GM23338 (cell line): ENCODE data around the gene UST. TPM values are rescaled to one million over a fixed set of nuclear protein-coding genes. Genes with fewer than 3 reads are reported as not detected.

Source experiments
- ATAC-seq: fragments of 200-7000 bp; cut with Tn5 transposase; 3 replicates; pipeline ENCODE4 v1.9.1; 2020
- DNase-seq: peaks from one replicate; pipeline ENCODE4 v3.0.0-alpha.2; 2015; ENCODE audit warnings: low spot score
- H2AFZ ChIP-seq: fragments of 200-600 bp; sonication (generic); 2 replicates; pipeline ENCODE4 v1.8.0; 2016; ENCODE audit warnings: antibody characterized with exemption, mild to moderate bottlenecking, moderate library complexity
- H3F3A ChIP-seq: fragments of 200-600 bp; sonication (generic); replicated peaks from 2 replicates; pipeline ENCODE4 v1.8.0; 2017; ENCODE audit warnings: antibody characterized with exemption, mixed run types, low read depth
- H3K27ac ChIP-seq: fragments of 200-600 bp; sonication (generic); 2 replicates; pipeline ENCODE4 v1.6.1; 2016; ENCODE audit warnings: low read depth
- H3K27me3 ChIP-seq: fragments of 200-600 bp; sonication (generic); 2 replicates; pipeline ENCODE4 v1.8.0; 2016; ENCODE audit warnings: mild to moderate bottlenecking, mixed run types, moderate library complexity; ENCODE audit not compliant: insufficient read depth
- H3K36me3 ChIP-seq: fragments of 200-600 bp; sonication (generic); 2 replicates; pipeline ENCODE4 v1.8.0; 2016; ENCODE audit warnings: mild to moderate bottlenecking; ENCODE audit not compliant: insufficient read depth
- H3K4me1 ChIP-seq: fragments of 200-600 bp; sonication (generic); 2 replicates; pipeline ENCODE4 v1.8.0; 2016; ENCODE audit warnings: mild to moderate bottlenecking, moderate library complexity; ENCODE audit not compliant: insufficient read depth
- H3K4me2 ChIP-seq: fragments of 200-600 bp; sonication (generic); 2 replicates; pipeline ENCODE4 v1.7.1; 2017; ENCODE audit warnings: mixed run types
- H3K4me3 ChIP-seq: fragments of 200-600 bp; sonication (generic); 2 replicates; pipeline ENCODE4 v1.6.1; 2016; ENCODE audit warnings: mixed run types
- H3K79me2 ChIP-seq: fragments of 200-600 bp; sonication (generic); replicated peaks from 2 replicates; pipeline ENCODE4 v1.8.0; 2017; ENCODE audit warnings: mild to moderate bottlenecking; ENCODE audit not compliant: insufficient read depth
- H3K9me2 ChIP-seq: fragments of 200-600 bp; sonication (generic); 2 replicates; pipeline ENCODE4 v1.8.0; 2017; ENCODE audit not compliant: insufficient read depth
- H4K20me1 ChIP-seq: fragments of 200-600 bp; sonication (generic); replicated peaks from 2 replicates; pipeline ENCODE4 v1.8.0; 2017; ENCODE audit warnings: mild to moderate bottlenecking; ENCODE audit not compliant: insufficient read depth
- H3K27ac Mint-ChIP-seq: 2 replicates; pipeline ENCODE4 v1.8.0; 2020; ENCODE audit warnings: inconsistent platforms, mild to moderate bottlenecking, moderate library complexity, mixed read lengths
- H3K27me3 Mint-ChIP-seq: 3 replicates; pipeline ENCODE4 v1.8.0; 2022; ENCODE audit warnings: low read depth, mild to moderate bottlenecking, moderate library complexity, mixed read lengths, inconsistent platforms; ENCODE audit not compliant: insufficient read depth, poor library complexity
- H3K36me3 Mint-ChIP-seq: 3 replicates; pipeline ENCODE4 v1.8.0; 2021; ENCODE audit warnings: low read depth, mild to moderate bottlenecking, inconsistent platforms, moderate library complexity, mixed read lengths
- H3K4me1 Mint-ChIP-seq: 3 replicates; pipeline ENCODE4 v1.8.0; 2020; ENCODE audit warnings: mild to moderate bottlenecking, inconsistent platforms, mixed read lengths
- H3K4me3 Mint-ChIP-seq: 3 replicates; pipeline ENCODE4 v1.8.0; 2021; ENCODE audit warnings: moderate library complexity, mild to moderate bottlenecking, inconsistent platforms, mixed read lengths
- H3K9me3 Mint-ChIP-seq: 3 replicates; pipeline ENCODE4 v1.8.0; 2020; ENCODE audit warnings: moderate library complexity, mild to moderate bottlenecking, inconsistent platforms, mixed read lengths
- CREB1 ChIP-seq: fragments of 250-450 bp; sonication (Bioruptor Pico); IDR thresholded peaks from 2 replicates; pipeline ENCODE4 v1.5.0; 2020; ENCODE audit warnings: low read depth, mild to moderate bottlenecking, moderate library complexity
- ETS1 ChIP-seq: IDR thresholded peaks from 2 replicates; pipeline ENCODE4 v1.6.1; 2016; ENCODE audit warnings: antibody characterized with exemption
- EZH2 ChIP-seq: fragments of 200-600 bp; sonication (generic); IDR thresholded peaks from one replicate; pipeline ENCODE4 v1.8.0; 2017; ENCODE audit warnings: antibody characterized with exemption, mild to moderate bottlenecking, low read depth; ENCODE audit not compliant: unreplicated experiment
- EZH2phosphoT487 ChIP-seq: fragments of 200-600 bp; sonication (generic); IDR thresholded peaks from one replicate; pipeline ENCODE4 v1.8.1; 2018; ENCODE audit warnings: antibody characterized with exemption; ENCODE audit not compliant: unreplicated experiment
- JUNB ChIP-seq: IDR thresholded peaks from one replicate; pipeline ENCODE4 v1.6.1; 2016; ENCODE audit warnings: antibody characterized with exemption; ENCODE audit not compliant: unreplicated experiment
- NANOG ChIP-seq: IDR thresholded peaks from 2 replicates; pipeline ENCODE4 v1.6.1; 2016; ENCODE audit warnings: antibody characterized with exemption, borderline replicate concordance
- POLR2AphosphoS5 ChIP-seq: IDR thresholded peaks from 2 replicates; pipeline ENCODE4 v1.6.1; 2016; ENCODE audit warnings: antibody characterized with exemption, low read depth
- REST ChIP-seq: IDR thresholded peaks from one replicate; pipeline ENCODE4 v1.6.1; 2018; ENCODE audit warnings: antibody characterized with exemption; ENCODE audit not compliant: unreplicated experiment
- ZNF114 ChIP-seq: fragments of 250-450 bp; sonication (Bioruptor Pico); IDR thresholded peaks from 2 replicates; pipeline ENCODE4 v1.5.0; 2020; ENCODE audit warnings: mild to moderate bottlenecking, moderate library complexity
- ZNF331 ChIP-seq: fragments of 250-450 bp; sonication (Bioruptor Pico); IDR thresholded peaks from 2 replicates; pipeline ENCODE4 v1.5.0; 2020; ENCODE audit warnings: low read depth, mild to moderate bottlenecking, moderate library complexity
- ZNF462 ChIP-seq: fragments of 250-450 bp; sonication (Bioruptor Pico); IDR thresholded peaks from 2 replicates; pipeline ENCODE4 v1.5.0; 2020; ENCODE audit warnings: mild to moderate bottlenecking, moderate library complexity
- polyA plus RNA-seq: library from polyadenylated mRNA; unstranded; fragments of >200 nt; fragmentation: Nextera tagmentation; extraction: Ambion mirVana; gene quantifications from 2 replicates; pipeline ENCODE4 v1.2.1, GENCODE V29; 2016
- total RNA-seq: library from RNA; depleted of rRNA; stranded (reverse); fragments of >200 nt; shearing (Covaris generic); gene quantifications from 2 replicates; pipeline ENCODE4 v1.2.3, GENCODE V29; 2014

Gene UST
- total and polyA plus RNA-seq, 2 experiments from 2014 or later, result 12.6 to 33.0 TPM

- no peaks in the 10 kb centered on the region; the same call in 1 of the 2 replicates for H3K79me2 ChIP-seq
- no peaks in the 10 kb centered on the region for H3F3A ChIP-seq
- no peak overlapping the region for H2AFZ ChIP-seq
- no peaks in the 10 kb centered on the region for H3K9me3 Mint-ChIP-seq
- ATAC-seq, result no peak
- TF ChIP-seq ZNF462 (CRISPR knock-in tag) (no peak), ZNF331 (CRISPR knock-in tag) (no peak), REST (no peak), ETS1 (no peak), ZNF114 (CRISPR knock-in tag) (no peak), JUNB (no peak), EZH2phosphoT487 (no peak), EZH2 (no peak), CREB1 (CRISPR knock-in tag) (no peak), POLR2AphosphoS5 (no peak), NANOG (no peak)
- H3K4me1 ChIP-seq, result peaks cover 9% of the 10 kb centered on the region
- no peaks in the 10 kb centered on the region for H3K36me3 ChIP-seq
- H4K20me1 ChIP-seq, result no peaks in the 10 kb centered on the region; the same call in 1 of the 2 replicates
- DNase-seq, result no peak
- H3K4me2 ChIP-seq, result no peak overlapping the region
- no peak overlapping the region for H3K4me3 ChIP-seq
- H3K4me3 Mint-ChIP-seq, result no peak overlapping the region
- H3K27me3 ChIP-seq, result no peaks in the 10 kb centered on the region
- H3K27ac ChIP-seq, result no peak overlapping the region
- peaks cover 61% of the 10 kb centered on the region for H3K4me1 Mint-ChIP-seq
- H3K27me3 Mint-ChIP-seq, result peaks cover 6% of the 10 kb centered on the region
- peaks cover 41% of the 10 kb centered on the region for H3K36me3 Mint-ChIP-seq
- peaks cover 9% of the 10 kb centered on the region; the same call in 1 of the 2 replicates for H3K9me2 ChIP-seq
- H3K27ac Mint-ChIP-seq, result peak overlapping the region; percentile 33
These were observed 236.4 kb downstream of the UST start for GRCh38 chr6:148983101-148983761.
